HG03378 (cell line): ENCODE data around the gene SYTL1.

Source experiments
- ATAC-seq: cut with Tn5 transposase; IDR thresholded peaks from one replicate; pipeline ENCODE4 v1.9.1; 2021; ENCODE audit warnings: mild to moderate bottlenecking, moderate library complexity; ENCODE audit not compliant: unreplicated experiment

SYTL1 gene

DNA sequence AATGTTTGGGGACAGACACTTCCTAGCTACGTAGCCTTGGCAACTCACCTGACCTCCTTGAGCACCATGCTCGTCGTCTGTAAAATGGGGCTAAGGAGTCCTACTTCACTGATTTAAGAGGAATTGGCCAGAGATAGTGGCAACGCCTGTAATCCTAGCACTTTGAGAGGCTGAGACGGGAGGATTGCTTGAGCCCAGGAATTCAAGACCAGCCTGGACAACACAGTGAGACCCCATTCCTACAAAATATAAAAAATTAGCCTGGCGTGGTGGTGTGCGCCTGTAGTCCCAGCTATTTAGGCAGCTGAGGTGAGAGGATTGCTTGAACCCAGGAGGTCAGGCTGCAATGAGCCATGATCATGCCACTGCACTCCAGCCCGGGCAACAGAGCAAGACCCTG lies 4.5 kb downstream of the SYTL1 start:
- no peak for ATAC-seq

DNA sequence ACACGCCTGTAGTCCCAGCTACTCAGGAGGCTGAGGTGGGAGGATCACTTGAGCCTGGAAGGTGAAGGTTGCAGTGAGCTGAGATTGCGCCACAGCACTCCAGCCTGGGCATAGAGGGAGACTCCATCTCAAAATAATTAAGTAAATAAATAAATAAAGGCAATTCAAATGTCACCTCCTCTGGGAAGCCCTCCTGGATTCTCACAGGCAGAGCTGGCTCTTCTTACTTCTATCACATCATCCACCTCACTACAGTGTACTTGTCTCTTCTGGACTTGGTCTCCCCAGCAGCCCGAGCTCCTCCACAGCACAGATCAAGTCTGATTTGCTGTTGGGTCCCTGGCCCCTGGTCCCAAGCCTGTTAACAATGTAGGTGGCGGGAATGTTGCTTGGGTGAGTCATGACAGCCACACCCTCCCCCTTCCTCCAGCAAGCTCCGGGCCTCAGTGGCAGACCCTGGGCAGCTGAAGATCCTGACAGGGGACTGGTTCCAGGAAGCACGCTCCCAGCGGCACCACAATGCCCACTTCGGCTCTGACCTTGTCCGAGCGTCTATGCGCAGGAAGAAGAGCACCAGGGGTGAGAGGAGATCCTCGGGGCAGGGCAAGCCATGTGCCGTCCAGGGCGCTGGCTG lies 5.3 kb downstream of the SYTL1 start:
- ATAC-seq, result no peak

DNA sequence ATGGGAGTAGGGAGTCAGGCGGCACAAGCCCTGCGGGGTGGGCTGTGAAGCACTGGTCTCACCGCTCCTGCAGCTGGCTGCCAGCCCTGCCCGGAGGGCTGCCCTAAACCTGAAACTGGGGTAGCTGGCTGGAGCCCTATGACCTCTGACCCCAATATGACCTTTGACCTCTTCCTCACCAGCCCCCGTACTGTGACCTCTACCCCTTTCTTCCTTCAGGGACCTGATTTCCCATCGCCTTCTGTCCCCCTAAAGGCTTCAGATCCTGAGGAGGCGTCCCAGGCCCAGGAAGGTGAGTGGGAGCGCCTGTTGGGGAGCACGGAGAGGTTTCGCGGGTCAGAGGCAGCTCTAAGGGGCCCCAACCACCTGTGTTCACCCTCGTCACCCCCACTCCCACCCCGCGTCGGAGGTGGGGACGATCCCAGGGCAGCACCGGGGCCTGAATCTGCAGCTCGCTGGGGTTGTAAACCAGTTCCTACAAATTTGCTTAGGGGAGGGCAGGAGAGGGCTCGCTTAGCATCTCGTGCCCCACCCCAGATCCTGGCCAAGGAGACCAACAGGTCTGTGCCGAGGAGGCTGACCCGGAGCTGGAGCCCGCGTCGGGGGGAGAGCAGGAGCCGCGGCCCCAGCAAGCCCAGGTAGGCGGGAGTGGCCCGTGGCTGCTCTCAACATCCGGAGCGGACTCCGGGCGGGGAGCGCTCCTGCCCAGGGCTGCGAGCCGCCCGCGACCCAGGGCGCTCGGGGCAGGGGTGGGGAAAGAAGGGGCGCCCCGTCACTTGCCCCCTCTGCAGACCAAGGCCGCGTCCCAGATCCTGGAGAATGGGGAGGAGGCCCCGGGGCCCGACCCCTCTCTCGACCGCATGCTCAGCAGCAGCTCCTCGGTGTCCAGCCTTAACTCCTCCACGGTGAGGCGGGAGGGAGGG lies 7.3 kb downstream of the SYTL1 start:
- ATAC-seq, result no peak

DNA sequence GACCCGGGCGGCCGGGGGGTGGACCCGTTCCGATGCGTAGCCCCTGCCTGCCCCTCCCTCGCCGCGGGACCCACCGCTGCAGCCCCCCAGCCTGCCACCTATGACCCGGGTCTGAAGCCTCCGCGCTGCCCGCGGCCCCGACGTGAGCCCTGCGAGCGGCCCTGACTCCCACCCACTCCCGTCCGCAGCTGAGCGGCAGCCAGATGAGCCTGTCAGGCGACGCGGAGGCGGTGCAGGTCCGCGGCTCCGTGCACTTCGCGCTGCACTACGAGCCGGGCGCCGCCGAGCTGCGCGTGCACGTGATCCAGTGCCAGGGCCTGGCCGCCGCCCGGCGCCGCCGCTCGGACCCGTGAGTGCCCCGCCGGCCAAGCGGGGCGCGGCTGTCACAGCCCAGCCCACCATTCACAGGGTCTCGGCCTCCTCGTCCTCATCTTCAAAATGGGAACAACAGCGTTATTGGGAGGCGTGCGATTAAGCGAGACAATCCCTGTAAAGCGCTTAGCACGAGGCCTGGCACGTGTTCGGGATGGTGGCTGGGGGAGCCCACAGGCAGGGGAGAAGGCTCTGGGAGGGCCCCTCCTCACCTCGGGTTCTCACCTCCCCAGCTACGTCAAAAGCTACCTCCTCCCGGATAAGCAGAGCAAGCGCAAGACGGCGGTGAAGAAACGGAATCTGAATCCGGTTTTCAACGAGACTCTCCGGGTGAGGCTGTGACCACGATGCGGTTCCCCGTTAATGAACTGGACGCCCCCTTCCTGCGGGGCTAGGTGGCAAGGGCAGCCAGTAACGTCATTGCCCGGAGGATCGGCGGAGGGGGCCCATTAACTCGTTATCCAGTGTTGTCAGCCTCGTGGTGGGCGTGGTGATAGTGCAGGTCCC lies 8.2 kb downstream of the SYTL1 start:
- no peak for ATAC-seq

DNA sequence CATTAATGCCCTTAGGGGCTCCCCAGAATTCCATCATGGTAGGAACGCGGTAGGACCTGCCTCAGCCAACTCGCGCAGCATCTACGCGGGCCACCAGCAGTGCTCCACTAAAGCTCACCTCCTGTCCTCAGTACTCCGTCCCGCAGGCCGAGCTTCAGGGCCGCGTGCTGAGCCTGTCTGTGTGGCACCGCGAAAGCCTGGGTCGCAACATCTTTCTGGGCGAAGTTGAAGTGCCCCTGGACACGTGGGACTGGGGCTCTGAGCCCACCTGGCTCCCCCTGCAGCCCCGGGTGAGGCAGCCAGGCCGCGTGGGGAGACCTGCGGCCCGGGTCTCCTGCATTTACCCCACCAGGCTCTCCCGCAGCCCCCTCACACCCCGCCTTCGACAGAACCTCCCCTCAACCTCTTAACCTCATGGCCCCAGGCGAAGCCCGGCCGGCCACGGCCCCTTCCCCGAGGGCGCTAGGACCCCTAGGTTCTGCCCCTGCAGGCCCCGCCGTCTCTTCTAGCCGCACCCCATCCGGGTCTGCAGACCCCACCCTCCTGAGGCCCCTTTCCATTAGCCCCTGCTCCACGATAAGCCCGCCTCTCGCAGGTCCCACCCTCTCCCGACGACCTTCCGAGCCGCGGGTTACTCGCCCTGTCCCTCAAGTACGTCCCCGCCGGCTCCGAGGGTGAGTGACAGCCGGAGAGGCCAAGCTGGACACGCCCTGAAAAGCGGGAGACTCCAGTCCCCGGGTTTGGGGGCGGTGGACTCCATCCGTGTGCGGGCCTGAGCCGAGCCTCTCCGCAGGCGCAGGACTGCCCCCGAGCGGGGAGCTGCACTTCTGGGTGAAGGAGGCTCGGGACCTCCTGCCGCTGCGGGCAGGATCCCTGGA lies 9.1 kb downstream of the SYTL1 start:
- ATAC-seq, result no peak

DNA sequence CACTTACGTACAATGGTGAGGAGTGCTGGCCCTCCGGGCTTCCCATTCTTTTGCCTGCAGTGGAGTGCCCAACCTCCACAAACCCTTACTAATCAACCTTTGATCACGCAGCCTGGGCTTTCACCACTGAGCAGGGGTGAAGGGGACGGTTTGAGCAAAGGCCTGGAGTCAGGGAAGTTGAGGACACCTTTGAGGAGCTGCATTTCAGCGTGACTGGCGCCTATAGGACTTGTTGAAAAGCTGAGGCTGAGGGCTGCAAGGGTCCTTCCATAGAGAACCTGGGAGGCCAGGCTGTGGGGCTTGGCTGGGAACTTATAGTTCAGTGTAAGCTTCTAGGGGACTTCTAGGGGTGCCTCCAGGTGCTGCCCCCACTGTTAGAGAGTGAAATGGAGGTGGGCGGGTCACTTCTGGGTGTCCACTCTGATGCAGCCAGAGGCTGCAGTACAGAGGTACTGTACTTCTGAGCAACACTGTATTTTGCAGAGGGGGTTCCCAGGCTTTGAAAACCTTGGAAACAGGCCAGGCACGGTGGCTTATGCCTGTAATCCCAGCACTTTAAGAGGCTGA lies 9.8 kb downstream of the SYTL1 start:
- no peak for ATAC-seq

DNA sequence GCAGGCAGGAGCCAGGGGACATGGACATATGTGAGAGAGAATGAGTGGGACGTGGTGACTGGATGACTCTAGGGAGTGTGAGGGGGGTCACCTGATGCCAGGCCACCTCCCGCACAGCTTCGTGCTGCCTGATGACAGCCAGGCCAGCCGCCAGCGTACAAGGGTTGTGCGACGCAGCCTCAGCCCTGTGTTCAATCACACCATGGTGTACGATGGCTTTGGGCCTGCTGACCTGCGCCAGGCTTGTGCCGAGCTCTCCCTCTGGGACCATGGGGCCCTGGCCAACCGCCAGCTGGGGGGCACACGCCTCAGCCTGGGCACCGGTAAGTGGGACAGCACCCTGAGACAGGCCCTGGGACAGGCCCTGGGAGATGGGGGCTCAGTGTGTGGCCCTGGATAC lies 11.3 kb downstream of the SYTL1 start:
- ATAC-seq, result no peak

DNA sequence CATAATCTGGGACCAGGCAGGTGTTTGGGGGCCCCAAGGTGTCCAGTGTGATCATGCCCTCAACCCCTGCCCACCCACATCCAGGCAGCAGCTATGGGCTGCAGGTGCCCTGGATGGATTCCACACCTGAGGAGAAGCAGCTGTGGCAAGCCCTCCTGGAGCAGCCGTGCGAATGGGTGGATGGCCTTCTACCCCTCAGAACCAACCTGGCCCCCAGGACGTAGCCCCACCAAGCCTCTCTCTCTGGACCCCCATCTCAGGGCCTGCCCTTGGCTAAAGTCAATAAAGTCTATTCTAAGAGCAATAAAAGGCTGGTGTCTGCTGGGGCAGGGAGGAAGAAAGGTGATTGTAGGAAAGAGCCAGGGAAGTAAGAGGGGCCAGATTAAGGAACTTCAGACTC lies 11.8 kb downstream of the SYTL1 start:
- ATAC-seq, result no peak

DNA sequence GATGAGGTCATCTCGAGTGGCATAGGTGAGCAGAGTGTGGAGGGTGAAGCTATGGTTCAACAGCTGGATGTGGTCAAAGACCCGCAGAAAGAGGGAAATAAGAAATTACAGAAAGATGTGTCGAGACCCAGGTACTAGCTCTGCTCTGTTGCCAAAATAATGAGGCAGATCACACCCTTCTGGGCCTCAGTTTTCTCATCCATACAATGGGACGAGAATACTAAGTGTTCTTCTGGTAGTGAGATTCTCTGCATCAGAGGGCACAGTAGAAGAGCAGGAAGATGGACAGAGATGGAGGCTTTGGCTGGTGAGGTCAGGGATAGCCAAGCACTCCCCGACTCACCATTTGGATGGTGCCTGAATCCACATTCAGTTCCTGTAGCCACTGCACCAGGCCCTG lies 13.9 kb downstream of the SYTL1 start:
- no peak for ATAC-seq

DNA sequence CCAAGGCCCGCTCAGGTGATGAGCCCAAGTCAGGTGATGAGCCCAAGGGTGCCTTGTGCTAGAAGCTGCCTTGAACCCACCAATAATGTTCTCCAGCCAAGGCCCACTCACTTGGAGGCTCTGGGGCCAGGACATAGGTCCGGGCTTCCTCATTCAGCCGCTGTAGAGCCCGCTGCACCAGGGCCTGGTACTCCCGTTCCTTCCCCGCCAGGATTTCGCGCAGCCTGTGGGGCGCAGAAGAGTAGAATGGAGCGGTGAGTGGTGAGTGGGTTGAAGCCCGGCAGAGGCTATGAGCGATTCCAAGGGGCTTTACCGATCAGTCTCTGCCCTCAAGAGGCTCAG lies 14.4 kb downstream of the SYTL1 start:
- ATAC-seq, result no peak

DNA sequence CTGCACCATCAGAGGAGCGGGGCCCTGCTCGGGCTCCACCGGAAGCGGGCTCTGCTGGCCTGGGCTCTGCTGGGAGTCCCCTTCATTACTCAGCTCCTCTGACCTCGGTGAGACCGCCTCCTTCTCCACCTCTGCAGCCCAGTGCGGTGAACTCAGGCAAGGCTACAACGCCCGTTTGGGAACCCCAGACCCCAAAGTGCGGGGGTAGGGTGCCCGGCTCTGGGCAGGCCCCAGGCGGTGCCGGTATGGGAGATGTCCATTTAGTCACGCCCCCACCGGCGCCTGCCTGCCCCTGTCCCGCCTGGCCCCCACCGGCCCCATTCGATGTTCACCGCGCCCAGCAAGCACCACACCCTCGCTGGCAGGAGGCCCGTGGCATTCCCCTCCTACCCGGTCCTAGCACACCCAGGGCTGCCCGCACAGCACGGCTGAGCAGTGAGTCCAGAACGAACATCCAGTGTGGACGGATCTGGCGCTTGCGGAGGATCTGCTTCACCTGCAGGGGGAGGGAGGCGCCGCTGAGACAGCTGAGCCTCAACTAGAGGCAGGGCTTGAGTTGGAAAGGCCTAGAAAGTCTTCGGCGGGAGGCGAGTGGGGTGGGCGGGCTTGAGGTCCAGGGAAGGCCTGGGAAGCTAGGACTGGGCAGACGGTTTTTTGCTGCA lies 14.9 kb downstream of the SYTL1 start:
- ATAC-seq, result no peak

DNA sequence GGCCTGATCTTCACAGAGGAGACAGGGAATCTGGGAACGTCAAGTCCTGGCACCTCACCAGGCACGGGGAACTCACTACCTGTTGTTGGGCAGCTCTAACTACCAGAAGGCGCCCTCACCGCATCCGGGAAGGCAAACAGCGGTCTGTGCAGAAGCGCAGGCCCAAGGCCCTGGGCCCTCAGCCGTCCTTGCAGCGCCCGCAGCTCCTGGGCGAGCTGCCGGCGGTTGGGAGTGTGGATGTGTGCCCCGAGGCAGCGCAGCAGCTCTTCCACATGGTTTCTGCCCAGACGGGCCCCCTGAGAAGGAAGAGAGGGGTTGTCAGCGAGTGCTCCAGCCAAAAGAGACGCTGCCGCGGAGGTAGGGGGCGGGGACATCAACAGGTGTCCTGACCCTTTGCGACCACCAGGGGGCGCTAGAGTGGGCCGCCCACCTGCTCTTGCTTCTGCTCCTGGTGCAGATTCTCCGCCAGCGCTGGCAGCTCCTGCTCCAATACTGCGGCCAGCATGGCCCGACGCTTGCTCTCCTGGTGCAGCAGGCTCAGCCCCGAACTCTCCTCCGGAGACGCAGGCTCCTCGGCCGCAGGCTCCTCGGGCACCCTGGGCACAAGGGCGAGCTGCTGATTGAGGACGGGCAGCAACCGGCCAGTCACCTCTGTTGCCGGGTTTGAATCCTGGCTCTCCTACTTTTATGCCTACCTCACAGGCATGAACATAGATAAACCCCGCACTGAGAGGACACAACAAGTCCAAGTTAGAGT lies 15.6 kb downstream of the SYTL1 start:
- no peak for ATAC-seq

DNA sequence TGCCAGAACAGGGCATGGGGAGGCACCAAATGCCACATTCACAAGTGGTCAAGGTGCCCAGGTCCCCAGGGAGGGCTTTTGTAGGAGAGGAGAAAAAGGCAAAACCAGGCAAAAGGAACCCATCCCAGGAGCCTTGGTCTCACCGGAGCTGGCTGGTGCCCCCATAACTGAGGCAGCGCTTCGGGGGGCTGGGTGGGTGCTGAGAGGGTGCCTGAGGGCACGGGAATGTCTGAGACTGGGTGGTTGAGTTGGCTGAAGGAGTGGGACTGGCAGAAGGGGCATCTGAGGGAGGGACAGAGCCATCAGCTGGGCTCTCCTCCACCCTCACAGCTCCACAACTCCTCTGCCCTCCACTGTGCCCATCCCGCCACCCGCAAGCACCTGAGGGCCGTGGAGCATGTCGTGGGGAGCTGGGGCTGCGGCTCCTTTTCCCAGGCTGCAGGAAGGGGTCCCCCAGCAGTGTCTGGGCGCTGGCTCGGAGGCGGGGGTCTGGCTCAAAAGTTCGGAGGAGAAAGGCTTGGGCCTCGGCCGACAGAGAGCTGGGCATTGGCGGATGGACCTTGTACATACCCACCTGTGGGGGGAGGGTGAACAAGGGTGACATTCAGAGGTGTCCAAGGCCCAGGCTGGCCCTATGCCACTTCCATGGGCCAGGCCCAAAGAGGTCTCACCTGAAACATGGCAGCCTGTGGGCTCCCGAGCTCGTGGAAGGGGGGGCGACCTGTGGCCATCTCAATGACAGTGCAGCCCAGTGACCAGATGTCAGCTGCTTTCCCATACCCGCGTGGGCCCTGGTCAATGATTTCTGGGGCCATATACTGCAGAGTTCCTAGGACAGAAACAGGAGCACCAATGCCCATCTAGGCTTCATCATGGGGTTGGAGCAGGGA lies 16.5 kb downstream of the SYTL1 start:
- no peak for ATAC-seq

DNA sequence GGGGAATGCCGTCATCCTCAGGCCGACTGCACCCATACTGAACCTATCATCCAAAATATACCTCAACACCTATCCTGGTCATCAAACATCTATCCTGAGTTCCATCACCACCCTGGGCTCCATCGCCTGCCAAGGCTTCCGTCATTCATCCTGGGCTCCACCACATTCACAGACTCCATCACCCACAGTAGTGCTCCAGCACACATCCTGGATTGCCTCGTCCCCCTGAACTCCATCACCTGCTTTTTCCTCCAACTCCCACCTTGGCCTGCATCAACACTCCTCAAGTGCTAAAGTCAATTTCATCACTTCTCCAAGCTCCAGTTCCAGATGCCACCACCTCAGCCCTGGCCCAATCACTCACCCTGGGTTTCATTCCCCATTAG lies 17.1 kb downstream of the SYTL1 start:
- ATAC-seq, result no peak

DNA sequence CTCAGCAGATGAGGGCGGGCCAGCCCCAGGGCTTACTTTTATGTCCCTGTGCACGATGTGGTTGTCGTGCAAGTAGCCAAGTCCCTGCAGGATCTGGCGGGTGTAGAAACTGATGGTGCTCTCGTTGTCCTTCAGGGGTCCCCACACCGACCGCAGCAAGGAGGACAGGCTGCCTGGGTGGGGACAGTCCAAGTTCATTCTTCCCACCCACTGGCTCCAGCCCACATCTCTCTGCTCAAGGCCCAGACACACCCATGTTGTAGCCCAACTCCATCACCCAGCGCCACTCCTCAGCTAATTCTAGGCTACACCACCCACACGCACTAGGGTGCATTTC lies 18.0 kb downstream of the SYTL1 start:
- no peak for ATAC-seq

DNA sequence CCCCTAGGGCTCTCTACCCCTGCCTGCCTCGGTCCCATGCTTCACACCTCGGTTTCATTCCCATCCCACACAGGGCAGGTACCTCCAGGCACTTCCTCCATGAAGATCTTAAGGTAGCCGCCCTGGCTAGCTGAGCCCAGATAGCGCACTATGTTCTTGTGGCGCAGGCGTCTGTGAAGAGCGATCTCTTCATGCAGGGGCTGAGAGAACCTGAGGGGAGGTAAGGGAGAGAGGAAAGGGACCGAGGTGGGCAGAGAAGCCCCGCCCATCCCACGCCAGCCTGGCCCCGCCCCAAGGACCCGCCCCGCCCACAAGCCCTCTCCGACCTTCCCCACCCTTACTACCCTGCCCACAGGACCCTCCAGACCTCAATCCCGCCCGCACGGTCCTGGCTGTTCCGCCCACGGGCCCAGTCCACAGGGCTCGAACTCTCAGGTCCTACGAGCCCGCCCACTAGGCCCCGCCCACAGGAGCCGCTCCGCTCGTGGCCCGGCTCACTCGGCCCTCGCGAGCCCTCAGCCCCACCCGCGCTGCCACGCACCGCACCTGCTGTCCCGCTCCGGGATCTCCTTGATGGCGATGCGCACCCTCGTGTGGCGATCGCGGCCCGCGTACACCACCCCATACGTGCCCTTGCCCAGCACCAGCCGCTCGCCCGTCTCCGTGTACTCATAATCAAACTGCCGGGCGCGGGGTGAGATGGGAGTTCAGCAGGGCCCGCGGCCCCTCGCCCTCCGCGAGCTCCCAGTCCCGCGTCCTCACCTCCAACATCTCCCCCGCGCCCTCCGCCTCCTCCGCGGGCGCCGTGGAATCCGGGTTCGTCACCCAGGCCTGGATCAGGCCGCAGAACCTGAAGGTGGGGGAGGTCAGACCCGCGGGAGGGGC lies 18.6 kb downstream of the SYTL1 start:
- ATAC-seq, result no peak

DNA sequence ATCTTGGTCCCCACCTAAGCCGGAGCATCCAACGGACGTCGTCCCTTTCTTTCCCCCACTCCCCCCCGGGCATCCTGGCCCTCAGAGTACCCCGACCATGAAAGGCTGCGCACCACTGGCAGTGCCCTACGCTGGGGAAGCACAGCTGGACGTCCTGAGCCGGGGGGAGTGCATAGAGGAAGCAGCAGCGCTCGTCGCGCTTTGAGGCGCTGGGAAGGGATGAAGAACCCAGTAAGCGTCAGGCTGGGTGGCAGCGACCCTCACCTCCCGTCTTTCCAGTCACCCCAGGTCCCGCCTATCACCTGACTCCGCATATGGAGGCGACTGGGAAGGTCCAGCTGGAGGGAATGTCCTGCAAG lies 19.2 kb downstream of the SYTL1 start:
- no peak for ATAC-seq
